NT2/D1 (cell line): ENCODE data around the gene CTSZ.

Experiments
- DNase-seq: peaks from one replicate; pipeline ENCODE4 v3.0.0-alpha.2; 2011; ENCODE audit warnings: low read depth, low spot score
- H3K27me3 ChIP-seq: 2 replicates; pipeline ENCODE4 v1.6.0; 2011; ENCODE audit warnings: mild to moderate bottlenecking; ENCODE audit not compliant: insufficient read length, insufficient read depth
- H3K36me3 ChIP-seq: 2 replicates; pipeline ENCODE4 v1.6.1; 2011; ENCODE audit warnings: mild to moderate bottlenecking, low read length, mixed read lengths; ENCODE audit not compliant: insufficient read depth, insufficient read length
- H3K4me1 ChIP-seq: 2 replicates; pipeline ENCODE4 v1.5.1; 2011; ENCODE audit not compliant: insufficient read depth, insufficient read length
- H3K4me3 ChIP-seq: 2 replicates; pipeline ENCODE4 v1.5.1; 2011; ENCODE audit warnings: low read depth; ENCODE audit not compliant: insufficient read length
- H3K9ac ChIP-seq: 2 replicates; pipeline ENCODE4 v1.6.0; 2011; ENCODE audit warnings: low read depth; ENCODE audit not compliant: insufficient read length
- H3K9me3 ChIP-seq: 2 replicates; pipeline ENCODE4 v1.5.1; 2011; ENCODE audit warnings: mild to moderate bottlenecking, low read length; ENCODE audit not compliant: insufficient read depth
- SUZ12 ChIP-seq: IDR thresholded peaks from 2 replicates; pipeline ENCODE4 v1.6.1; 2011; ENCODE audit not compliant: insufficient read length, insufficient read depth; ENCODE audit errors: extremely low read depth
- YY1 ChIP-seq: IDR thresholded peaks from 2 replicates; pipeline ENCODE4 v1.6.1; 2011; ENCODE audit not compliant: insufficient read length, insufficient read depth
- ZNF274 ChIP-seq: IDR thresholded peaks from 2 replicates; pipeline ENCODE4 v1.6.1; 2011; ENCODE audit warnings: mild to moderate bottlenecking, low read depth, low read length

Gene CTSZ

GRCh38 chr20:59004763-59005522 lies 2.1 kb downstream of the CTSZ start:
- DNase-seq: no peak
- Histone ChIP-seq H3K4me1 (peaks cover 11% of the 10 kb centered on the region), H3K9ac (no peak overlapping the region), H3K36me3 (peaks cover 34% of the 10 kb centered on the region), H3K27me3 (peaks cover 30% of the 10 kb centered on the region), H3K9me3 (no peaks in the 10 kb centered on the region), H3K4me3 (no peak overlapping the region)
- TF ChIP-seq SUZ12: no peak
- no peak for TF ChIP-seq ZNF274
- no peak for TF ChIP-seq YY1

DNA sequence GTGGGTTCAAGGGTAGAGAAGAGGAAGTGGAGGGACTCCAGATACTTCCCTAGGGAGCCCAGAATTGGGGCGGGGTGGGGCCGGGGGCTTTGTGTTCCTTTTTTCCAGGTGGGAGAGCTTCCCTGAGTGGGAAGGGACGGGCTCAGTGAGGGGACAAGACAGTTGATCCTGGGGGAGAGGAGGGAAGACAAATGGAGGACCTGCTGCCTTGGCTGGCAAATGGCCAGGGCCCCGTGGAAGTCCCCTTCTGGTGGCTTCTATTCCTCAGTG lies 2.6 kb downstream of the CTSZ start:
- DNase-seq: no peak
- no peaks in the 10 kb centered on the region for H3K9me3 ChIP-seq
- no peak overlapping the region for H3K4me3 ChIP-seq
- TF ChIP-seq YY1: no peak
- TF ChIP-seq SUZ12: no peak
- TF ChIP-seq ZNF274: no peak
- peaks cover 30% of the 10 kb centered on the region for H3K27me3 ChIP-seq
- H3K36me3 ChIP-seq: peaks cover 35% of the 10 kb centered on the region
- H3K9ac ChIP-seq: no peak overlapping the region
- peaks cover 11% of the 10 kb centered on the region for H3K4me1 ChIP-seq

DNA sequence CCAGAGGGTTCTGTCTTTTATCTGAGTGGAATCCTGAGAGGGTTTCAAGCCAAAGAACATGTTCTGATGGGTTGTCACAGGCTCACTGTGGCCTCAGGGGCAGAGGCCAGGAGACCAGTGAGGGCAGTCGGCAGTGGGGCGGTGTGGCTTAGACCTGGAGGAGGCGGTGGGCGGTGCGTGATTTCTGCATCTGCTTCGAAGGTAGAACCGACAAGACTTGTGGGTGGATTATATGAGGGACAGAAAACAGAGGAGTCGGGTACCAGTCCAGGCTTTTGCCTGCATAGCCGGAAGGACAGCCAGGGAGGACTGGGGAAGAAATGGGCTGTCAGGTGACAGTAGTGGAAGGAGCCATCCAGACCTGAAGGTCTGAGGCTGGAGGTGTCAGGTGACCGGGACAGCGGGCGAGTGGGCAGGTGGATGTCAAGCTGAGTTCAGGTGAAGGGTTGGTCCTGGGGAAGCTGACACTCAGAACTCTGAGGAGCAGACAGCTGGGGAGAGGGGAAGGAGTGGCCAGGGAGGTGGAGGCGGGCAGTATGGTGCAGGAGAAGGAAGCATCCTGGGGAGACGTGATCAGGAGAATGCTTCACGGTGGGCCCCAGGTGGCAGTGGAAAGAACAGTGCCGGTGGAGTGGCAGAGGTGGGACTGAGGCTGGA lies 3.1 kb downstream of the CTSZ start:
- no peak for DNase-seq
- Histone ChIP-seq H3K4me1 (peaks cover 11% of the 10 kb centered on the region), H3K9ac (no peak overlapping the region), H3K4me3 (no peak overlapping the region), H3K27me3 (peaks cover 26% of the 10 kb centered on the region), H3K36me3 (peaks cover 40% of the 10 kb centered on the region), H3K9me3 (no peaks in the 10 kb centered on the region)
- TF ChIP-seq ZNF274 (no peak), SUZ12 (no peak), YY1 (no peak)

DNA sequence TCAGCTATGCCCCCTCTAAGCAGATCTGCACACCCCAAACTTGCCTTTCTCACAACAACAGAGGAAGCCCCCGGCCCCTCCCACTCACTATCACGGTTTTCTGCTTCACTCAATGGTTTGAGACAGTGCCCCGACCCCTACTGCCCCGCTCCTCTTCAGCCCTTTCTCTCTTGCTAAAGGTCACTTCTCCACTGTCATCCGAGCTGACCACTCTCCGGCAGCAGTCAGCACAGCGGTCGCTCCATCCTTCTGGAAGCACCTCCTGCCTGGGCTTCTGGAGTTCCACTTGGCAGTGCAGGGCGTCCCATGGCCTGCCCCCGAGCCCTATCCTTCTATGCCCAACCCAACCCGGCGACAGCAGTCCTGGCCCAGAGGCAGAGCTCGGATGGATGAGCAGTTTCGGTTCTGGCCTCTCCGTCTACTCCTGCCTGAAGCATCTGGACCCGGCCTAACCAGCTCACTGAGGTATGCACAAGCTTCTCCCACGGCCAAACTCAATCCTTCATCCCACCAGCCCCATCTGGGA lies 4.1 kb downstream of the CTSZ start:
- H3K9me3 ChIP-seq: no peaks in the 10 kb centered on the region
- no peak overlapping the region for H3K9ac ChIP-seq
- peaks cover 16% of the 10 kb centered on the region for H3K27me3 ChIP-seq
- H3K4me1 ChIP-seq: peaks cover 11% of the 10 kb centered on the region
- no peak for TF ChIP-seq ZNF274
- TF ChIP-seq SUZ12: no peak
- no peak for TF ChIP-seq YY1
- H3K36me3 ChIP-seq: peaks cover 47% of the 10 kb centered on the region
- no peak for DNase-seq
- H3K4me3 ChIP-seq: no peak overlapping the region

DNA sequence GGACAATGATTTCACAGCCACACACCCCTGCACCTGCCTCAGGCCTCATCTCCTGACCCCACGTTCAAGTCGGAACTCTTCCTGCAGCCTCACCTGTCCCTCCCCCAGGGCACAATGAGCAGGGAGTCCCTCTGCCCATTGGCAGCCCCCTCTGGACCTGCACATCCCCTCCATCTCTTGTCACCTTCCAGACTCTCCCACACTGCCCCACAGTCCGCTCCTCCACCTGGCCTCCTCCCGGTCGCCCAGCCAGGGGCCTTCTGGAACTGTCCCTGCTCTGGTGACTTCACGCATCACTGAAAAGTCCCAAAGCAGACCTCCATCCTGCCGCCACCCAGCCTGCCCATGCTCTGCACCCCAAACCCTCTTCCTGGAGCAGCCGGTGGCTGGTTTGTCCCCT lies 4.7 kb downstream of the CTSZ start:
- Histone ChIP-seq H3K9me3 (no peaks in the 10 kb centered on the region), H3K9ac (no peak overlapping the region), H3K27me3 (peaks cover 10% of the 10 kb centered on the region), H3K4me1 (peaks cover 11% of the 10 kb centered on the region), H3K4me3 (no peak overlapping the region), H3K36me3 (peaks cover 52% of the 10 kb centered on the region)
- DNase-seq: no peak
- TF ChIP-seq ZNF274 (no peak), SUZ12 (no peak), YY1 (no peak)

DNA sequence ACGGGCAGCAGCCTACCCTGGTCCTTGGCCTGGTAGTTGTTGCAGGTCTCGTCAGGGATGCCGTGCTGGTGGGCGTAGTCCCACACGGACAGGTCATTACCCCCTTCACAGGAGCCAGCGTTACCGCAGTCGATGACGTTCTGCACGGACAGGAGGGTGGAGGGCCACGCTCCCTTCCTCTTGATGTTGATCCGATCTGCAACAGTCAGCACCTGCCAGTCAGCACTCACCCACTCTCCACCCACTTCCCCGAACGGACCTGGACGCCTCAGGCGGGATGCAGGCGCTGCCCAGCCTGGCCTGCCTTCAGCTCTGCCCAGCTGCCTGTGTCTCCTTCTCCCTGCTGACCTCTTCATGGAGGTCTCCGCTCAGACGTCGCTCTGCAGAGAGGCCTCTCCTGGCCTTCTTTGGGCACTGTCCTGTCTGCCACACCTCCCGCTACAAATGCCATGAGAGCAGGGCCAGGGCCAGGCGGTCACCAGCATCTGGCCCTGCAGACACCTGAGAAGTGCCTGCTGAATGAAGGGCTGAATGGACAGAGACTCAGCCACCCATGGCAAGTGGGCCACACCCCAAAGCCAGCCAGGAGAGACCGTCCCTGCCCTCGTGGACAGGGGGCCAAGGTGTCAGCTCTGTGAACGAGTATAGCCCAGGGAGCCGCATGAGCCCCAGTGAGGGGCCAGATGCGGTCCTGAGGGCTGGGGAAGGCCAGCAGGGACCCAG lies 5.4 kb downstream of the CTSZ start:
- no peak overlapping the region for H3K9ac ChIP-seq
- H3K36me3 ChIP-seq: peaks cover 60% of the 10 kb centered on the region

DNA sequence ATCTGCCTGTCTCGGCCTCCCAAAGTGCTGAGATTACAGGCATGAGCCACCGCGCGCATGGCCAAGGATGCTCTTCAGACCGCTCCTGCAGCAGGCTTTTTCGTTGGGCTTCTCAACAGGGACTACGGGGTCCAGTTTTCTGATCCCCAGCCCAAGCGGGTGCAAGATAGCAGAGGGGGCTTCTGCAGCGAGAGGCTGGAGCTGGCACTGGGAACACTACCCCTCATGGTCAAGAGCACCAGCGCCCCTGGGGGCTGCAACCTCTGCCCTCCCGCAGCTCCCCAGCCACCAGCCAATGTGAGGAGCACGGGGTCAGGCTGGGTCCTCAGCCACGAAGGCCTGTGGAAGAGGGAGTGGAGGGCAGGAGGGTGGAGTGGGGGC lies 6.0 kb downstream of the CTSZ start:
- H3K4me1 ChIP-seq: peaks cover 4% of the 10 kb centered on the region
- TF ChIP-seq YY1 (no peak), SUZ12 (no peak), ZNF274 (no peak)
- H3K36me3 ChIP-seq: peaks cover 65% of the 10 kb centered on the region
- no peak overlapping the region for H3K9ac ChIP-seq
- H3K4me3 ChIP-seq: no peak overlapping the region
- peaks cover under 1% of the 10 kb centered on the region for H3K27me3 ChIP-seq
- H3K9me3 ChIP-seq: no peaks in the 10 kb centered on the region
- DNase-seq: no peak

More for the DNA sequence above, 5.4 kb downstream of the CTSZ start:
- no peak for DNase-seq
- H3K4me3 ChIP-seq: no peak overlapping the region
- no peaks in the 10 kb centered on the region for H3K9me3 ChIP-seq
- peaks cover 9% of the 10 kb centered on the region for H3K4me1 ChIP-seq
- peaks cover 6% of the 10 kb centered on the region for H3K27me3 ChIP-seq
- TF ChIP-seq YY1 (no peak), ZNF274 (no peak), SUZ12 (no peak)
